SU-DHL-6 (cell line): ENCODE data around the gene ADAMTS3.

Experiments used
- H2AFZ ChIP-seq: fragments of 200-600 bp; sonication (generic); 2 replicates; pipeline ENCODE4 v1.6.1; 2014; ENCODE audit warnings: low read depth, mild to moderate bottlenecking, moderate library complexity, mixed read lengths, antibody characterized with exemption, low read length; ENCODE audit not compliant: severe bottlenecking
- H3F3A ChIP-seq: fragments of 200-600 bp; shearing (Covaris generic); 2 replicates; pipeline ENCODE4 v1.6.0; 2016; ENCODE audit warnings: antibody characterized with exemption, mild to moderate bottlenecking; ENCODE audit not compliant: insufficient read depth
- H3K27ac ChIP-seq: fragments of 200-600 bp; sonication (generic); 2 replicates; pipeline ENCODE4 v1.5.1; 2016; ENCODE audit warnings: low read depth, mild to moderate bottlenecking, low read length, moderate library complexity, mixed read lengths
- H3K27me3 ChIP-seq: fragments of 200-600 bp; sonication (generic), shearing (Covaris generic); 2 replicates; pipeline ENCODE4 v1.6.0; 2014; ENCODE audit warnings: mild to moderate bottlenecking, low read length
- H3K36me3 ChIP-seq: fragments of 200-600 bp; sonication (generic); 2 replicates; pipeline ENCODE4 v1.6.1; 2014; ENCODE audit warnings: mild to moderate bottlenecking, low read length, mixed read lengths
- H3K4me2 ChIP-seq: fragments of 300-600, 200-600 bp; shearing (Covaris generic), sonication (generic); 2 replicates; pipeline ENCODE4 v1.6.0; 2014; ENCODE audit warnings: low read length, low read depth, mild to moderate bottlenecking; ENCODE audit not compliant: poor library complexity, severe bottlenecking
- H3K4me3 ChIP-seq: fragments of 200-600 bp; sonication (generic); 2 replicates; pipeline ENCODE4 v1.5.1; 2014; ENCODE audit warnings: antibody characterized with exemption, low read length, mild to moderate bottlenecking, mixed read lengths; ENCODE audit not compliant: insufficient read depth, poor library complexity, severe bottlenecking
- H3K79me2 ChIP-seq: fragments of 200-600 bp; sonication (generic); 2 replicates; pipeline ENCODE4 v1.6.1; 2014; ENCODE audit warnings: mild to moderate bottlenecking, low read length, moderate library complexity; ENCODE audit not compliant: insufficient read depth
- H3K9ac ChIP-seq: fragments of 200-600 bp; sonication (generic); 2 replicates; pipeline ENCODE4 v1.7.0; 2014; ENCODE audit warnings: mild to moderate bottlenecking, low read length
- H3K9me2 ChIP-seq: fragments of 200-600 bp; sonication (generic); replicated peaks from 2 replicates; pipeline ENCODE4 v1.6.1; 2014; ENCODE audit warnings: low read length; ENCODE audit not compliant: insufficient read depth
- H3K9me3 ChIP-seq: fragments of 200-600 bp; sonication (generic); 2 replicates; pipeline ENCODE4 v1.6.1; 2014; ENCODE audit warnings: low read length, mixed read lengths; ENCODE audit not compliant: insufficient read depth
- H4K20me1 ChIP-seq: fragments of 200-600 bp; sonication (generic); 2 replicates; pipeline ENCODE4 v1.6.1; 2014; ENCODE audit warnings: low read depth, mild to moderate bottlenecking, antibody characterized with exemption, low read length, moderate library complexity, mixed read lengths
- CTCF ChIP-seq: fragments of 200-600 bp; sonication (generic); IDR thresholded peaks from one replicate; pipeline ENCODE4 v1.5.1; 2017; ENCODE audit warnings: antibody characterized with exemption, mild to moderate bottlenecking, low read length, moderate library complexity; ENCODE audit not compliant: insufficient read depth, poor library complexity, severe bottlenecking
- EZH2phosphoT487 ChIP-seq: fragments of 200-600 bp; sonication (generic), shearing (Covaris generic); conservative IDR thresholded peaks from 2 replicates; pipeline ENCODE4 v1.6.1; 2018; ENCODE audit warnings: mild to moderate bottlenecking, antibody characterized with exemption, low read length, moderate library complexity, mixed read lengths

ADAMTS3 gene

GRCh38 chr4:72587334-72587733 is 18.3 kb upstream of the ADAMTS3 start:
- TF ChIP-seq CTCF (no peak), EZH2phosphoT487 (no peak)
- H3K27me3 ChIP-seq = no peaks in the 10 kb centered on the region

GRCh38 chr4:72582853-72583252 is 13.8 kb upstream of the ADAMTS3 start:
- Histone ChIP-seq H4K20me1 (no peaks in the 10 kb centered on the region), H3K36me3 (no peaks in the 10 kb centered on the region), H2AFZ (no peak overlapping the region), H3K27me3 (no peaks in the 10 kb centered on the region), H3K9me2 (no peaks in the 10 kb centered on the region), H3F3A (no peaks in the 10 kb centered on the region), H3K9me3 (no peaks in the 10 kb centered on the region), H3K4me2 (no peak overlapping the region), H3K4me3 (no peak overlapping the region), H3K79me2 (no peaks in the 10 kb centered on the region), H3K9ac (no peak overlapping the region), H3K27ac (no peak overlapping the region)
- no peak for TF ChIP-seq CTCF
- TF ChIP-seq EZH2phosphoT487 = no peak

More at GRCh38 chr4:72587334-72587733, 18.3 kb upstream of the ADAMTS3 start:
- Histone ChIP-seq H3K9me2 (no peaks in the 10 kb centered on the region), H3K4me2 (no peak overlapping the region), H3K9me3 (no peaks in the 10 kb centered on the region), H3K4me3 (no peak overlapping the region), H3F3A (no peaks in the 10 kb centered on the region), H3K9ac (no peak overlapping the region), H4K20me1 (no peaks in the 10 kb centered on the region), H3K36me3 (no peaks in the 10 kb centered on the region), H3K79me2 (no peaks in the 10 kb centered on the region), H2AFZ (no peak overlapping the region), H3K27ac (no peak overlapping the region)

GRCh38 chr4:72577211-72577610 is 8.2 kb upstream of the ADAMTS3 start:
- Histone ChIP-seq H3K79me2 (no peaks in the 10 kb centered on the region), H3K9me3 (no peaks in the 10 kb centered on the region), H2AFZ (no peak overlapping the region), H3K4me2 (no peak overlapping the region), H3K9me2 (no peaks in the 10 kb centered on the region), H4K20me1 (no peaks in the 10 kb centered on the region), H3K27me3 (no peaks in the 10 kb centered on the region), H3F3A (no peaks in the 10 kb centered on the region), H3K9ac (no peak overlapping the region), H3K27ac (no peak overlapping the region), H3K36me3 (no peaks in the 10 kb centered on the region), H3K4me3 (no peak overlapping the region)
- TF ChIP-seq CTCF (no peak), EZH2phosphoT487 (no peak)

GRCh38 chr4:72571337-72571736 is 2.3 kb upstream of the ADAMTS3 start:
- no peaks in the 10 kb centered on the region for H3K27me3 ChIP-seq
- H3F3A ChIP-seq = no peaks in the 10 kb centered on the region
- H3K9me3 ChIP-seq = no peaks in the 10 kb centered on the region
- no peaks in the 10 kb centered on the region for H4K20me1 ChIP-seq
- no peak overlapping the region for H2AFZ ChIP-seq
- no peak overlapping the region for H3K27ac ChIP-seq
- no peak overlapping the region for H3K4me3 ChIP-seq
- no peaks in the 10 kb centered on the region for H3K9me2 ChIP-seq
- H3K36me3 ChIP-seq = no peaks in the 10 kb centered on the region
- H3K79me2 ChIP-seq = no peaks in the 10 kb centered on the region
- H3K4me2 ChIP-seq = no peak overlapping the region
- H3K9ac ChIP-seq = no peak overlapping the region
- TF ChIP-seq EZH2phosphoT487 (no peak), CTCF (no peak)
